ENCODE measurements around the gene CDH13.

- TF ChIP-seq CTCF (IDR thresholded peaks at IDR 0.05; ENCODE audit: borderline replicate concordance, extremely low read depth, low read length, poor library complexity, severe bottlenecking) (no peak), EZH2 (IDR thresholded peaks at IDR 0.05; ENCODE audit: borderline replicate concordance, low read depth, low read length, severe bottlenecking) (no peak)
These were observed 915.7 kb downstream of the CDH13 start for GRCh38 chr16:83542491-83542890.
